Neural cell (in vitro differentiated cells): Measurements from ENCODE around the gene DOK6. TPM values are rescaled to one million over a fixed set of nuclear protein-coding genes. Genes with fewer than 3 reads are reported as not detected.
A peak's percentile ranks its signal among the peaks of the same experiment; 100 is the strongest.

Experiments used
- H2AFZ ChIP-seq: fragments of 200-600, 300-800 bp; sonication (generic), shearing (Covaris generic); 2 replicates; pipeline ENCODE4 v1.6.0; 2014; ENCODE audit warnings: low read depth, mild to moderate bottlenecking, antibody characterized with exemption, low read length, moderate library complexity
- H3F3A ChIP-seq: fragments of 200-600 bp; shearing (Covaris generic); 2 replicates; pipeline ENCODE4 v1.6.1; 2016; ENCODE audit warnings: mild to moderate bottlenecking, moderate library complexity, mixed read lengths, antibody characterized with exemption, low read length; ENCODE audit not compliant: insufficient read depth, poor library complexity, severe bottlenecking
- H3K27ac ChIP-seq: fragments of 200-600, 300-800 bp; sonication (generic), shearing (Covaris generic); 2 replicates; pipeline ENCODE4 v1.5.1; 2014; ENCODE audit warnings: mild to moderate bottlenecking, low read length, moderate library complexity
- H3K27me3 ChIP-seq: fragments of 300-800, 200-600 bp; sonication (generic), shearing (Covaris generic); 2 replicates; pipeline ENCODE4 v1.6.0; 2014; ENCODE audit warnings: mild to moderate bottlenecking, low read depth, low read length, moderate library complexity; ENCODE audit not compliant: insufficient read depth
- H3K36me3 ChIP-seq: fragments of 300-800, 200-600 bp; sonication (generic), shearing (Covaris generic); 2 replicates; pipeline ENCODE4 v1.5.1; 2014; ENCODE audit warnings: mild to moderate bottlenecking, antibody characterized with exemption, low read length, moderate library complexity; ENCODE audit not compliant: insufficient read depth
- H3K4me2 ChIP-seq: fragments of 300-800, 200-600 bp; sonication (generic), shearing (Covaris generic); 2 replicates; pipeline ENCODE4 v1.6.0; 2014; ENCODE audit warnings: mild to moderate bottlenecking, low read length
- H3K4me3 ChIP-seq: fragments of 300-800, 200-600 bp; sonication (generic), shearing (Covaris generic); 2 replicates; pipeline ENCODE4 v1.5.1; 2014; ENCODE audit warnings: mild to moderate bottlenecking, low read length, moderate library complexity
- H3K79me2 ChIP-seq: fragments of 200-600 bp; shearing (Covaris generic); replicated peaks from 2 replicates; pipeline ENCODE4 v1.6.0; 2014; ENCODE audit warnings: mild to moderate bottlenecking, low read length, moderate library complexity; ENCODE audit not compliant: insufficient read depth
- H3K9ac ChIP-seq: fragments of 300-800, 200-600 bp; sonication (generic), shearing (Covaris generic); 2 replicates; pipeline ENCODE4 v1.6.1; 2016; ENCODE audit warnings: mild to moderate bottlenecking, low read length, mixed read lengths
- H3K9me2 ChIP-seq: fragments of 200-600 bp; shearing (Covaris generic); 2 replicates; pipeline ENCODE4 v1.6.1; 2016; ENCODE audit warnings: mild to moderate bottlenecking, low read length, mixed read lengths; ENCODE audit not compliant: insufficient read depth
- H3K9me3 ChIP-seq: fragments of 200-600, 300-800 bp; sonication (generic), shearing (Covaris generic); 2 replicates; pipeline ENCODE4 v1.6.1; 2016; ENCODE audit warnings: mild to moderate bottlenecking, mixed run types, low read length, moderate library complexity, mixed read lengths
- H4K20me1 ChIP-seq: fragments of 200-600 bp; shearing (Covaris generic); 2 replicates; pipeline ENCODE4 v1.6.1; 2016; ENCODE audit warnings: mild to moderate bottlenecking, mixed run types; ENCODE audit not compliant: insufficient read depth
- EP300 ChIP-seq: fragments of 450-650 bp; conservative IDR thresholded peaks from 2 replicates; pipeline ENCODE4 v1.6.1; 2014; ENCODE audit warnings: antibody characterized with exemption, mild to moderate bottlenecking, moderate library complexity; ENCODE audit not compliant: poor library complexity, severe bottlenecking
- EZH2 ChIP-seq: fragments of 200-600, 300-800 bp; shearing (Covaris generic), sonication (generic); IDR thresholded peaks from 2 replicates; pipeline ENCODE4 v1.6.1; 2014; ENCODE audit warnings: antibody characterized with exemption, low read length, borderline replicate concordance, mild to moderate bottlenecking; ENCODE audit not compliant: insufficient read depth, poor library complexity, severe bottlenecking
- MXI1 ChIP-seq: fragments of 450-650 bp; conservative IDR thresholded peaks from 2 replicates; pipeline ENCODE4 v1.6.1; 2014; ENCODE audit warnings: antibody characterized with exemption, mild to moderate bottlenecking; ENCODE audit not compliant: poor library complexity, severe bottlenecking
- POLR2AphosphoS5 ChIP-seq: IDR thresholded peaks from 2 replicates; pipeline ENCODE4 v1.6.1; 2012
- RAD21 ChIP-seq: fragments of 450-650 bp; conservative IDR thresholded peaks from 2 replicates; pipeline ENCODE4 v1.6.1; 2014; ENCODE audit warnings: antibody characterized with exemption, mild to moderate bottlenecking, moderate library complexity
- SMC3 ChIP-seq: fragments of 450-650 bp; conservative IDR thresholded peaks from 2 replicates; pipeline ENCODE4 v1.6.1; 2014; ENCODE audit warnings: antibody characterized with exemption, mild to moderate bottlenecking, moderate library complexity; ENCODE audit not compliant: poor library complexity
- TAF1 ChIP-seq: IDR thresholded peaks from 2 replicates; pipeline ENCODE4 v1.6.1; 2012; ENCODE audit warnings: low read depth
- polyA plus RNA-seq: library from polyadenylated mRNA; depleted of rRNA; stranded (reverse); fragments of >200 nt; gene quantifications from 2 replicates; pipeline ENCODE4 v1.2.3, GENCODE V29; 2014
- TF ChIP-seq, protein P1 (sequence below): IDR thresholded peaks from 2 replicates; pipeline ENCODE4 v1.6.1; 2012; ENCODE audit warnings: borderline replicate concordance
- TF ChIP-seq, protein P2 (sequence below): fragments of 450-650 bp; IDR thresholded peaks from 2 replicates; pipeline ENCODE4 v1.5.1; 2014; ENCODE audit warnings: antibody characterized with exemption, mild to moderate bottlenecking, moderate library complexity; ENCODE audit not compliant: poor library complexity, severe bottlenecking

DOK6 gene
- polyA plus RNA-seq, 1 donor from 2014 or later: 9.7 TPM

DNA sequence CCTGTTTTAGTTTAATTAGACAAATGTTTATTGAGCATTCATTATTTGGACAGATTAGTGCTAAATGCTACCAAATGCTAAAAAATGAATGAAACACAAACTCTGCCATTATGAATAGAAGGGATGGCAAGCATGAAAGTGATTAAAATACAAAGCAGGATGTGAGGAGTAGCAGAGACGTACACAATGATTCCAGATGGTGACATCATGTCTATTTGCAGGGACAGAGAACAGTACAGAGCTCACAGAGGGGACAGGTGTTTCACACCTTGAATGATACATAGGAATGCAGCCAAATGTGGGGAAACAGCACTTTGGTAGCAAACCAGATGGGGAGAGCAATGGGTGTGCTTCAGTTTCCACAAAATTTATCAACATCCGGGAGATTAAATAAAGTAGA is 470.7 kb downstream of the DOK6 start:
- TF ChIP-seq, protein P1, sequence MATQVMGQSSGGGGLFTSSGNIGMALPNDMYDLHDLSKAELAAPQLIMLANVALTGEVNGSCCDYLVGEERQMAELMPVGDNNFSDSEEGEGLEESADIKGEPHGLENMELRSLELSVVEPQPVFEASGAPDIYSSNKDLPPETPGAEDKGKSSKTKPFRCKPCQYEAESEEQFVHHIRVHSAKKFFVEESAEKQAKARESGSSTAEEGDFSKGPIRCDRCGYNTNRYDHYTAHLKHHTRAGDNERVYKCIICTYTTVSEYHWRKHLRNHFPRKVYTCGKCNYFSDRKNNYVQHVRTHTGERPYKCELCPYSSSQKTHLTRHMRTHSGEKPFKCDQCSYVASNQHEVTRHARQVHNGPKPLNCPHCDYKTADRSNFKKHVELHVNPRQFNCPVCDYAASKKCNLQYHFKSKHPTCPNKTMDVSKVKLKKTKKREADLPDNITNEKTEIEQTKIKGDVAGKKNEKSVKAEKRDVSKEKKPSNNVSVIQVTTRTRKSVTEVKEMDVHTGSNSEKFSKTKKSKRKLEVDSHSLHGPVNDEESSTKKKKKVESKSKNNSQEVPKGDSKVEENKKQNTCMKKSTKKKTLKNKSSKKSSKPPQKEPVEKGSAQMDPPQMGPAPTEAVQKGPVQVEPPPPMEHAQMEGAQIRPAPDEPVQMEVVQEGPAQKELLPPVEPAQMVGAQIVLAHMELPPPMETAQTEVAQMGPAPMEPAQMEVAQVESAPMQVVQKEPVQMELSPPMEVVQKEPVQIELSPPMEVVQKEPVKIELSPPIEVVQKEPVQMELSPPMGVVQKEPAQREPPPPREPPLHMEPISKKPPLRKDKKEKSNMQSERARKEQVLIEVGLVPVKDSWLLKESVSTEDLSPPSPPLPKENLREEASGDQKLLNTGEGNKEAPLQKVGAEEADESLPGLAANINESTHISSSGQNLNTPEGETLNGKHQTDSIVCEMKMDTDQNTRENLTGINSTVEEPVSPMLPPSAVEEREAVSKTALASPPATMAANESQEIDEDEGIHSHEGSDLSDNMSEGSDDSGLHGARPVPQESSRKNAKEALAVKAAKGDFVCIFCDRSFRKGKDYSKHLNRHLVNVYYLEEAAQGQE: no peak
- TF ChIP-seq TAF1 (no peak), SMC3 (no peak), MXI1 (no peak), RAD21 (no peak), EP300 (no peak), EZH2 (no peak), POLR2AphosphoS5 (no peak)
- TF ChIP-seq, protein P2, sequence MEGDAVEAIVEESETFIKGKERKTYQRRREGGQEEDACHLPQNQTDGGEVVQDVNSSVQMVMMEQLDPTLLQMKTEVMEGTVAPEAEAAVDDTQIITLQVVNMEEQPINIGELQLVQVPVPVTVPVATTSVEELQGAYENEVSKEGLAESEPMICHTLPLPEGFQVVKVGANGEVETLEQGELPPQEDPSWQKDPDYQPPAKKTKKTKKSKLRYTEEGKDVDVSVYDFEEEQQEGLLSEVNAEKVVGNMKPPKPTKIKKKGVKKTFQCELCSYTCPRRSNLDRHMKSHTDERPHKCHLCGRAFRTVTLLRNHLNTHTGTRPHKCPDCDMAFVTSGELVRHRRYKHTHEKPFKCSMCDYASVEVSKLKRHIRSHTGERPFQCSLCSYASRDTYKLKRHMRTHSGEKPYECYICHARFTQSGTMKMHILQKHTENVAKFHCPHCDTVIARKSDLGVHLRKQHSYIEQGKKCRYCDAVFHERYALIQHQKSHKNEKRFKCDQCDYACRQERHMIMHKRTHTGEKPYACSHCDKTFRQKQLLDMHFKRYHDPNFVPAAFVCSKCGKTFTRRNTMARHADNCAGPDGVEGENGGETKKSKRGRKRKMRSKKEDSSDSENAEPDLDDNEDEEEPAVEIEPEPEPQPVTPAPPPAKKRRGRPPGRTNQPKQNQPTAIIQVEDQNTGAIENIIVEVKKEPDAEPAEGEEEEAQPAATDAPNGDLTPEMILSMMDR: no peak
- Histone ChIP-seq H3K27me3 (no peaks in the 10 kb centered on the region), H3K4me2 (no peak overlapping the region), H3K9me3 (no peaks in the 10 kb centered on the region), H3K4me3 (no peak overlapping the region), H3K9ac (no peak overlapping the region), H3K27ac (no peak overlapping the region), H3K36me3 (no peaks in the 10 kb centered on the region), H2AFZ (no peak overlapping the region), H3K79me2 (no peaks in the 10 kb centered on the region), H3K9me2 (no peaks in the 10 kb centered on the region), H3F3A (no peaks in the 10 kb centered on the region), H4K20me1 (no peaks in the 10 kb centered on the region)

DNA sequence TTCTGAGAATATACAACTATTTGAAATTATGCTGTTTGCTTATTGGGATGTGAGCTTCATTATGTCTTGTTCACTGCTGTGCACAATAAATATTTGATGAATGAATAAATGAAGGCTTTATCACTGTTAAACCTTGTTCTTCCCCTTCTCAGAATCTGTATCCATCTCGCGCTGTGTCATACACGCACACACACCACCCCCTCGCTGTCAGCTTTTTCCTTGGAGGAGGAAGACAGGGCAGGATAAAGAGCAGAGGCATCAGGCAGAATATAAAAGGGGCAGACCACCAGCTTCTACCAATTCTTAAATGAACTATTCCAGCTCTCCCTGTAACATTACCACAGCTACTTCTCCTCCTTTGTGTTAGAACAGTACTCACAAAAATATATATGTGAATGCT is 472.0 kb downstream of the DOK6 start:
- Histone ChIP-seq H3F3A (no peaks in the 10 kb centered on the region), H3K79me2 (no peaks in the 10 kb centered on the region), H4K20me1 (no peaks in the 10 kb centered on the region), H3K27ac (no peak overlapping the region), H2AFZ (peak overlapping the region; percentile 9), H3K4me2 (no peak overlapping the region), H3K9me2 (no peaks in the 10 kb centered on the region), H3K9ac (no peak overlapping the region), H3K9me3 (no peaks in the 10 kb centered on the region), H3K36me3 (no peaks in the 10 kb centered on the region), H3K27me3 (no peaks in the 10 kb centered on the region), H3K4me3 (no peak overlapping the region)
- TF ChIP-seq EP300 (peak; percentile 48), SMC3 (no peak), MXI1 (no peak), RAD21 (no peak)
- TF ChIP-seq, protein P1: no peak
- TF ChIP-seq, protein P2: no peak
